Fibroblast of skin of abdomen (primary cell): ENCODE measurements around the gene RGS7.
A peak's percentile ranks its signal among the peaks of the same experiment; 100 is the strongest.
"Not testable (repeated sequence)": the region's sequence is repeated elsewhere in the genome, so short reads cannot be mapped to it uniquely, and the experiment has no call there.

Source experiments
- DNase-seq: peaks from one replicate; pipeline ENCODE4 v3.0.0-alpha.2; 2013

Gene RGS7

DNA sequence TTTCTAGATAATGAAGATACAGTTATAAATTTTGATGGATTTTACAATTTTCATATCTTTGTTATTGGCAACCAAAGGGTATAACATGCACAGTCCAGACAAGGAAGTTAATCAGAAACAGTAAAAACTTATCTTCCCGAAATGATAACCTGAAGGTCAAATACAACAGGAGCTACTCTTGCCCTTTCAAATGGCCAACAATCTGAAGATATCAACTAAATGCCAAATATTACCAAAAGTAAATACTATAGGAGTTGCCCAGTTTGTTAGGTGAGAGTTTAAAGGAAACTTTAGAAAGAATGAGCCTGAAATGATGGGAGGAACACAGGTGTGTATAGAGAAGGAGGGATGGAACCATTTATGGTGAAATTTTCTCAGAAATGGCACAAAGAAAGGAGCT is 153.2 kb downstream of the RGS7 start:
- DNase-seq: no peak

DNA sequence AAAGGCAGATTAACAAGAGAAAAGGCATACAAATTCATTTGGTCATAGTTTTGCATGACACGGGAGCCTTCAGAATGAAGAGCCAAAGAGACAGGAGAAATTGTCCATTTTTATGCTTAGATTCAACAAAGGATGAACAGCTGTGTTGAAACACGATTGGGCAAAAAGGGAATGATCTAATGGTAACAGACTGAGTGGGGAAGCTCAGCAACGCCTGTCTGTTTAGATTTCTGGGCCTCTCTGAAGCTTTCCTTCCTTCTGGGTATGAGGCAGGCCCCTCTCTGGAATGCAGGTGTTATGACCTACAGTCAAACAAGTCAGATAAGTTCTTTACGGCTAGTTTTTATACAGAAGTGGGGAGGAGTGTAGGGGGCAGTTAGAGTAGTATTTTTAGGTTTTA is 154.6 kb downstream of the RGS7 start:
- DNase-seq: no peak

DNA sequence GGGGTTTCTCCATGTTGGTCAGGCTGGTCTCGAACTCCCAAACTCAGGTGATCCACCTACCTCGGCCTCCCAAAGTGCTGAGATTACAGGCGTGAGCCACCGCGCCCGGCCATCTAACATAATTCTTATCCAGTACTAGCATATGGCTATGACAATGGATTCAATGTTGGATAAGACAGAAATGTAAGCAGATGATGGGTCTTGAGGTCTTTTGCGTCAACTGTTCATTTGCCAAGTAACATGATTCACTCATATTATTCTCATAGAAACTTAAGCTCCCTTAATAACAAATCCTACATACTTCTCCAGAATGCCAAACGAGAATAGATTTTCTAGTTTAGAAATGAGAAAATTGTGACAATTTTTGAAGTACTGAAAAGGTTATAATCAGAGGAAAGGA is 170.3 kb downstream of the RGS7 start:
- no peak for DNase-seq

DNA sequence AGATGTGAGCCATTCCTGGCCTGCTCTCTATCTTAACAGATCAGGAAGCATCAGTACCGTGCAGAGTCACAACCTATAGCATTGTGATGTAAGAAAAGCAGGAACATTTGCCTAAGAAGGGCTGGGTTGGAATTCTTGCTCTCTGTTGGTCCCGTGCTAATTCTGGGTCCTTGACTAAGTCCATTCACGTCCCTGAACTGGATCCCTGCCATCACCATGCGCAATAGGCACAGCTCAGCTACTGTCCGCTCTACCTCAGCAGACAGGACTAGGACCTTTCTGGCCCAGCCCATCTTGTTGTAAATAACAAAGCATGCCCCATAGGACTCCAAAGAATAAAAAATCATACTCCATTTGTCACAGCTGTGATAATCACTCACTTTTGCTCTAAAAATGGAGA is 175.0 kb downstream of the RGS7 start:
- no peak for DNase-seq

DNA sequence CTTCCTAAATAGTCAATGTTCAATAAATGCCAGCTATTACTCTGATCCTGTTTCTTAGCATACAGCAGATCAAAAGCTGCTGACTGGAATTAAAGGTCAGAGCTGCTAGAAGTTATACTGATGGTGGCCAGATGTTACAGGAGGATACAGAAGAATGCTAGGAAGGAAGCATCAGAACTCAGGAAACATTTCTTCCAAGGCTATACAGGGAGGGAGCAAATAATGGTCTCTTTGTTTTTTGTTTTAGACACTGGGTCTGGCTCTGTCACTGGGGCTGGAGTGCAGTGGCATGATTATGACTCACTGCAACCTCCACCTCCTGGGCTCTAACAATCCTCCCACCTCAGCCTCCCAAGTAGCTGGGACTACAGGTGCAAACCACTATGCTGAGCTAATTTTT is 175.5 kb downstream of the RGS7 start:
- DNase-seq: no peak

DNA sequence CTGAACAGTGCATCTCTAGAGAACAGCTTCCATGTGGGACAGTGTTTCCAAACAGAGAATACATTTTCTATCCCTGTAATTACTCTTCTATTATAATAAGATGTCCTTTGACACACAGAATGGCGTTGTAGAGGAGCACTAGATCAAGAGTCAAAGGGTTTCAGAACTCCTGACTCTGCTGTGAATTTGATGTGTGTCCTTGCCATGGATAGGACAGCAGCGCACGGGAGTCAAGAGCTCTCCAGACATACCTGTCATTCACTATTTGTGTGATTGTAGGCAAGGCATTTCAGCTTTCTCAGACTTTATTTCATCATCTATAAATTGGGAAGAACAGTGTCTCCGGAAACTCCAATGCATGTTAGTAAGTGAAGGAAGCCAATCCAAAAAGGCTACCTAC is 176.4 kb downstream of the RGS7 start:
- no peak for DNase-seq

DNA sequence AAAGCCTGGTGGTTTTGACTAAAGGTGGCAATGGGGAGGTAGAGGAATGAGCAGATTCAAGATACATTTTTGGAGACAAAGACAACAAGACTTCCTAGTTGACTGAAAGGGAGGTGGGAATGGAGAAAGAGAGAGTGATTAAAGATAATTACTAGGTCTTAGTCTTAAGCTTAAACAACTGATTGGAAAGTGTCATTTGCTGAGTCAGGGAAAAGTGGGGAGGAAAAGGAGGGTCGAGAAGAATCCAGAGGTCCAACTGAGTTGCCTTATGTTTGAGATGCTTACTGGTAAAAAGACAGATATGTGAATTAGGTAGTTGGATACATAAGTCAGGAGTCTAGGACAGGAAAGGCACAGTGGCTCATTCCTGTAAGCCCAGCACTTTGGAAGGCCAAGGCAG is 179.3 kb downstream of the RGS7 start:
- DNase-seq: no peak

DNA sequence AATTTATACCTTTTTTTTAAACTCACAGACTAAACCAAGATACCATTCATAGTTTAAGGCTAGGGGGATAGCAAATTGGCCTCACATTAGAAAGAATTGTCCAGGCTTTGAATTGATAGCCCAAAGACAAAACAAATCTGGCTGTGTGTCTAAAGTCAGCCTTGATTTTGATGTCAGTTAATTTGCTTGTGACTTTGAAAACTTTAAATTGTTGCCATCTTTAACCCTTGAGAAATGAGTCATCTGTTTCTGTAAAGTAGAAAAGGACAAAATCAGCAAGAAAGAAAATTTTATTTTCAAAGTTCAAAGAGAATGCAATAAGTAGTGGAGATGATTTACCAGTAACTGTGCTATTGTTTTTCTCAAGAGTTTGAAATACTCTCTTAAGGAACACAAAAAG is 184.5 kb downstream of the RGS7 start:
- DNase-seq: no peak

DNA sequence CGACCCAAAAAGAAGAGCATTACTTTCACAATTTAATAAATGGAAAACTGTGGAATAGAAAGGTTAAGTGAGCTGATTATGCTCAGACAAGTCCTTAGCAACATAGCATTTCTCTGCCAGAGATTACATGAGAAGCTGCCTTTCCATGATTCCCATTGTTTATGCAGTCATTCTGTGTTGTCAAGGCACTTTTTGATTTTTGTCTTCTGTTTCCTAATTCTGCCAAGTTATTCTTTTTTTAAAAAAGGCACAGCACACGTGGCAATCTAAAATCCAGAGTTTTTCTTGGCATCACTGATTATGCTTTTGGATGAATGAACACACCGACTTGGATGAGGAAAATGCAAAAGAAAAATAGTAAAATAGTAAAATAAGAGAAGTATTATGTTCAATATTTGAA is 185.0 kb downstream of the RGS7 start:
- DNase-seq: no peak

DNA sequence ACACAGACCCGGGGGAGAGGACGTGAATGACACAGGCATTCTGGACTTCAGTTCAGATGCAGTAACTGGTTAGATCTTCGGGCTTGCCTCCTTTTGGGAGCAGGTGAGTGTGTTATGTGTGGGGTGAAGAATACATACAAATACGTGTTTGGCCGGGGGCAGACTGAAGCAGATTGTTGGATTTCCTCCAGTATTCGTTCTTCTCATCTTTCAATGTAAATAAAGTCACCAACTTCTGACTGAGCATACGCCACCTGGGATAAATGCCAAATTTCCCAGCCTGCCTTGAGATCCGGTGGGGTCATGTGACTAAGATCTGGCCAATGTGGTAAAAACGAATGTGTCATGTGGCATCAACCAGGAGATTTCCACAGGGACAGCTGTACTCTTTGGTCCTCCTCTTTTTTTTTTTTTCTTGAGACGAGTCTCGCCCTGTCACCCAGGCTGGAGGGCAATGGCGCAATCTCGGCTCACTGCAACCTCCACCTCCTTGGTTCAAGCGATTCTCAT is 189.8 kb downstream of the RGS7 start:
- DNase-seq: no peak

DNA sequence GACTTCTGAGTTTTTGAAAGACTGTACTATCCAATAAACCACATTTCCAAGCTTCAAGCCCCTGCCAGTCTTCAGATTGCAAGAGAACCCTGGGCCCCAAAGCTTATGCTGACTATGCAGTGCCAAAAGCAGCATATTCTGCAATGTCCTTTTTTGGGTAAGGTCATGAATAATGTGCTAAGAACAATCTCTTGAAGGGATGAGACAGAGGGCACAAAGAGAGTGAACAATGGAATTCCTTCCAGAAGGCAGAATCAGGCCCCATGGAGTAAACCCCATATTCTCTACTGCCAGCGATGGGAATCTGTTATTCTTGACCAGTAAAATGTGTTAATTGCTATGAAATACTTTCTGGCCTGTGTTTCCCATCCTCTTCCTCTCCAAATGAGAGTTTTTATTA is 190.4 kb downstream of the RGS7 start:
- no peak for DNase-seq

DNA sequence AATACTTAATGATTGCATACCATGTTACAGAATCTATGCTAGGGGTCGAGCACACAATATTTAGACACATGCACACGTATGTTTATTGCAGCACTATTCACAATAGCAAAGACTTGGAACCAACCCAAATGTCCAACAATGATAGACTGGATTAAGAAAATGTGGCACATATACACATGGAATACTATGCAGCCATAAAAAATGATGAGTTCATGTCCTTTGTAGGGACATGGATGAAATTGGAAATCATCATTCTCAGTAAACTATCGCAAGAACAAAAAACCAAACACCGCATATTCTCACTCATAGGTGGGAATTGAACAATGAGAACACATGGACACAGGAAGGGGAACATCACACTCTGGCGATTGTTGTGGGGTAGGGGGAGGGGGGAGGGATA is 191.7 kb downstream of the RGS7 start:
- not testable (repeated sequence) for DNase-seq

DNA sequence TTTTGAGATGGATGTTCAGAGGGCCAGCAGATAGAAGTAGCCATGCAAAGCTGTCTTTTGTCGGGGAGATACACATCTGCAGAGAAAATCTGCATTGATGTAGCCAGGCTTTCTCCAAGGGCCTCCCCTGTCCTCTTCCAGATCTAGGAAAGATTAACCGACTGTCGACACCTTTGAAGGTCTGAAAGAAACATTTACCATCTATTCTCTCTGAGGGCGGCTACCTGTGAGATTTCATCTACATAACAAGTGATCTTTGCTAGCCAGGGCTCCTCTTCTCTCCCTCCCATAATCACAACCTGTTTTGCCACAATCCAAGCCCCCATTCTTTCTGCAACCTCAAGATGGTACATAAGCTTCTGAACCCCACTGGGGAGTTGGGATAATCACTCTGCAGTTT is 193.6 kb downstream of the RGS7 start:
- no peak for DNase-seq

DNA sequence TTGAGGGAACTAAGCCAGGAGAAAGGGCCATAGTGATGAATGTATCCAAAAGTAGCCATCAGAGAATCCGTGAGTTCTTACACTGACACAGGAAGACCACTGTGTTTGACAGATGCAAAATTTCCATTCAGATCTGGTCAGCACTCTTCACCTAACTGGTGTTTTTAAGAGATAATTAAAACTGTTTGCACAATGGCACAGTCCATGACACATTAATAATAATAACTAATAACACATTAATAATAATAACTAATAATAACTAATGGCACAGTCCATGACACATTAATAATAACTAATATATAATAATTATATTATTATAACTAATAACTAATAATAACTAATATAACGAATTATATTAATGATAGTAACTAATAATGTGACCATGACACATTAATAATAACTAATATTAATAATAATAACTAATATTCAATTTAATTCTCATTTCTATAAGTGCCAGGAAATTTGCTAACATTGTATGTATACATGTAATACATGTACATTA is 195.8 kb downstream of the RGS7 start:
- no peak for DNase-seq

DNA sequence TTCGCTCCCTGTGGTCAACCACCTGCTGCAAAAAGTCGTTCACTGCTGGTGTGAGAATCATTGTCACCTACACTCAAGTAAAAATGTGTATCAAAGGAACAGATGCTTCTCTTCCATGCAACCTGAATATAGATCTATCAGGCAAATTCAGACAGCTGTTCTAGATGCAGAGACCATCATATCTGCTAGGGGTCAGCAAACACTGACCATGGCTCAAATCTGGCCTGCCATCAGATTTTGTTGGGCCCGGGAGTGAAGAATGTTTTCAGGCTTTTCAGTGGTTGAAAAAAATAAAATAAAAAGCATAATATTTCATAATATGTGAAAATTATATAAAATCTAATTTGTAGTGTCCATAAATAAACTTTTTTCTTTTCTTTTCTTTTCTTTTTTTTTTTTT is 199.6 kb downstream of the RGS7 start:
- no peak for DNase-seq

DNA sequence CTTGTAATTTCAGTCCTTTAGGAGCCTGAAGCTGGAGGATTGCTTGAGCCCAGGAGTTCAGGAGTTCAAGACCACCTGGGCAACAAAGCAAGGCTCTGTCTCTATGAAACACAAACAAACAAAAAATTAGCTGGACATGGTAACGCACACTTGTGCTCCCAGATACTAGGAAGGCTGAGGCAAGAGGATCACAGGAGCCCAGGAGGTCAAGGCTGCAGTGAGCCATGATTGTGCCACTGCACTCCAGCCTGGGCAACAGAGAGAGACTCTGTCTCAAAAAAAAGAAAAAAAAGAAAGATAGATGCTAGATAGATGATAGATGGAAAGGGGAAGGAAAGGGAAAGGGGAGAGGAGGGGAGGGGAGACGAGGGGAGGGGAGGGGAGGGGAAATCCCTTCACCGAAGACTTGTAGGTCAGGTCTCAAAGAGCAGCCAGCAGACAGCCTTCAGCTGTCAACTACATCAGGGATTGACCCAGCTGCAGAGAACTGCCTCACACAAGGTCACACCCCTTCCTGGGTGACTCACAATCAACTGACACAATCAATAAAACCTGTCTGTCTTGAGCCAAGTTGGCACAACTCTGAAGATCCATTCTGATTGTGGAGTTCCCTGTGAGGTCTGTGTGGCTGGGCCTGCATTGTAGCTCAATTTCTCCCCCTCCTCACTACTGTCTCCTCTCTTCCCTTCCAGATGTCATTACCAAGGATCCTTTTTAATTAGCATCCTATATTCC is 200.6 kb downstream of the RGS7 start:
- peak; percentile 16 for DNase-seq

DNA sequence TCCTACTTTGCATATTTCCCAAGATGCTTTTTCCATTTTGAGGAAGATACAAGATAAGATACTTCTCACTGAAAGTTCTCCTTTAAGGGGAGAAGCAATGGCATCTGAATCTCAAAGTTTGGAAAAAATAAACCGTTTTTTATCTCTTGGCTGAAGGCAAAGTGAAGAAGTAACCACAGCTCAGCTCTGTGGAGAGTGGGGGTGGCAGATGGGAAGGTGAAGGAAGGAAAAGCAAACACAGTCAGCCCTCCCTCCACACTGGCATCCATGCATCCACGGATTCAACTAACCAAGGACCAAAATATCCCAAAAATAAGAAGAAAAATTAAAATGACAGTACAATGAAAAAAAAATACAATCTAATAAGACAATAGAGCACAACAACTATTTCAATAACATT is 211.1 kb downstream of the RGS7 start:
- no peak for DNase-seq

DNA sequence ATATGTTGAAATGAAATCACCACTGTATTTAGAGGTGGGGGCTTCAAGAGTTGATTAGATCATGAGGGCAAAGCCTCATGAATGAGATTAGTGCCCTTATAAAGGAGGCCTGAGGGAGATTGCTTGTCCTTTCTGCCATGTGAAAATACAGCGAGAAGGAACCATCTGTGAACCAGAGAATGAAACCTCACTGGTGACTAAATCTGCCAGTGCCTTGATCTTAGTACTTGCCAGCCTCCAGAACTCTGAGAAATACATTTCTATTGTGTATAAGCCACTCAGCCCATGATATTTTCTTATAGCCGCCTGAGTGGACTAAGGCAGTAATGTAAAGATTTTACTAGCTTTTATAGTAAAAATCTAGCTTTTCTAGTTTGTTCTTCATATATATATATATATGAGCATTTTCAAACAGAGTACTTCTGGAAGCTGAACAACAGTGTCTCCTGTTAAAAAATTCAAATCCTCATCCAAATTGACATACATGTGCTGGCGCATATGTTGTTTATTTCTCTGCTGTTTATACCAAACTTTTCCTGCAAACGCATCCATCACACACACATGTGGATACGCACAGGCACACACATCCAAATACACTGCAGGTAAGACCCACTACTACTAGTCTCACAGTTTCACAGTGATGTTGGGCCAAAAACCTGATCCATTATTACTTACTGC is 213.1 kb downstream of the RGS7 start:
- no peak for DNase-seq

DNA sequence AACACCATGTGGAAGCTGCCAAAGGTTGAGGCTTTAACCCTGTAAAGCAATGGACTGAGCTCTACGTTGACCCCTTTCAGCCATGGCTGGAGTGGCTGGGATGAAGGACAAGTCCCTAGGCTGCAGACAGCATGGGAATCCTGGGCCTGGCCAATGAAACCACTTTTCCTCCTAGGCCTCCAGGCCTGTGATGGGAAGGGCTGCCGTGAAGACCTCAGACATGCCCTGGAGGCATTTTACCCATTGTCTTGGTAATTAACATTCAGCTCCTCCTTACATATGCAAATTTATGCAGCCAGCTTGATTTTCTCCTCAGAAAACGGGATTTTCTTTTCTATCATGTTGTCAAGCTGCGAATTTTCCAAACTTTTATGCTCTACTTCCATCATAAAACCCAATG is 214.5 kb downstream of the RGS7 start:
- DNase-seq: no peak

DNA sequence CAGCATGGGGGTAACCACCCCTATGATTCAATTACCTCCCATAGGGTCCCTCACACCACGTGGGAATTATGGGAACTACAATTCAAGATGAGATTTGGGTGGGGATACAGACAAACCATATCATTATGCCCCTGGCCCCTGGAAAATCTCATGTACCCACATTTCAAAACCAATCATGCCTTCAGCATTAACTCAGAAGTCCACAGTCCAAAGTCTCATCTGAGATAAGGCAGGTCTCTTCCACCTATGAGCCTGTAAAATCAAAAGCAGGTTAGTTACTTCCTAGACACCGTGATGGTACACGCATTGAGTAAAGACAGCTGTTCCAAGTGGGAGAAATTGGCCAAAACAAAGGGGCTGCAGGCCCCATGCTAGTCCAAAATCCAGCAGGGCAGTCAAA is 215.4 kb downstream of the RGS7 start:
- DNase-seq: not testable (repeated sequence)

DNA sequence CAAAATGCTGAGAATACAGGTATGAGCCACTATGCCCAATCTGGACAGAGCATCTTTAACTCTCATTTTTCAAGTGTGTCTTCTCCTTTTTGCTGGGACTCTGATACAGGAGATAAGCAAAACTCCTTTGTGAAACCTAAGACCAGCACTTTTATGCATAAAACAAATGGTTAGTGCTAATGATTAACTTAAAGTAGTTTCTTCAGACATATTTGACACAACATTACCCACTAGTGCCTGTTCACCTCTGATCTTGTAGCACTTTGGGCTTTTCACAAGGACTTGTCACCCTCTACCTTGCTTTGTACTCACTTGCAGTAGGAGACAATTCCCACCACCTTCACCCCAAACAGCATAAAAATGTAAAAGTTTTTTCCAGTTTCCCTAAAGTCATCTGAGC is 216.3 kb downstream of the RGS7 start:
- DNase-seq: no peak

DNA sequence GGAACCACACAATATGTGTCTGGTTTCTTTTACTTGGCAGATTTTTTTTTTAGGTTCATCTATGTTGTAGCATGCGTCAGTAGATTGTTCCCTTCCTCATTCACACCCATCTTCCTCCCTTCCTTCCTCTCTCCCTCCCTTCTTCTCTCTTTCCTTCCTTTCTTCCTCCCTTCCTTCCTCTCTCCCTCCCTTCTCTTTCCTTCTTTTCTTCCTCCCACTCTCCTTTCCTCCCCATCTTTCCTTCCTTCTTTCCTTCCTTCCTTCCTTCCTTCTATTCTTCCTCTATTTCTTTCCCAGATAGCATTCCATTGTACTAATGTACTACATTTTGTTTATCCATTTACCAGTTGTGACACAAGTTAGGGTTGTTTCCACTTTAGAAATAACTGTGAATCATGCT is 218.0 kb downstream of the RGS7 start:
- no peak for DNase-seq

DNA sequence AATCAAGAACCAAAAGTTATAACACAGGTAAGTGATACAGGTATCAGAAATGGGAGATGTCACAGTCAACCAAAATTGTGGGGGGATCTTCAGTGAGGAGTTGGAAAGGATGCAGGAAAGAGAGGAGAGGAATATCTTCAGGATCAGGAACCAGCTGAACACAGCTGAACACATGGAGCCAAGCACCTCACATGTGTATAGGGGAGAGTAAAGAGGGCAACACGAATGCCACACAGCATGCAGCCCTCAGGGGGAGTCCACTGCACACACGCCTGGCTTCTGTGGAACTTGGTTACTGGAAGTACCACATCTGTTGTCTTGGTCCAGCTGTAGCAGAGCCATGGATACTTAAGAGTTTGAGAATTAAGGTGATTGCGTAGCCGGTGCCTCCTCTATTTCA is 218.8 kb downstream of the RGS7 start:
- DNase-seq: no peak

DNA sequence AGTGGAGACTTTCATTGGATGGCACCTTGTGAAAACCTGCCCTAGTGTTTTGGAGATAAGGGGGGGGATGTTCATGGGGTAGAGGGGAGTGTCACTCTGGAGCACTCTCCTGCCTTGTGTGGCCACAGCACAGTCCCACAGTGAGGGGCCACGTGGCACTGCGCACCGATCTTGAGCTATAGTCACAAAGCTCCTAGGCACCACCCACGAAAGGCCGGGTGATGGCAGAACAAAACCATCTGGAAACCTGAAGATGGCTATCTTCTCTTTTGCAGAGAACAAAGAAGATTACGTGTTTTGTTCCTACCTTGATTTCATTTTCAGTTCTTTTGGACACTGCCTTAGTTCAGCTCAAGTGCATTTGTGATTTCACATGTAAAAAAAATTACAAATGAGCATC is 220.6 kb downstream of the RGS7 start:
- no peak for DNase-seq
